BJ (cell line): Measurements from ENCODE around the gene TTC23. TPM values are rescaled to one million over a fixed set of nuclear protein-coding genes. Genes with fewer than 3 reads are reported as not detected.

Source experiments
- CTCF ChIA-PET: fragments of 350-600 bp; formaldehyde crosslinking; extraction: SDS; loops from one replicate; lab custom pipeline; 2021; ENCODE audit warnings: antibody characterized with exemption, inconsistent platforms; lab: Yijun Ruan, JAX
- POLR2A ChIA-PET: fragments of 300-600 bp; sonication (Branson Sonifier 250); formaldehyde crosslinking; extraction: SDS; loops from one replicate; lab custom pipeline; 2021; ENCODE audit warnings: antibody characterized with exemption; lab: Charles Lee
- DNase-seq: peaks from one replicate; pipeline ENCODE4 v3.0.0-alpha.2; 2011; ENCODE audit warnings: low read depth
- H3K27me3 ChIP-seq: 2 replicates; pipeline ENCODE4 v1.6.0; 2011; ENCODE audit warnings: low read length; ENCODE audit not compliant: control insufficient read depth, insufficient read depth
- H3K36me3 ChIP-seq: 2 replicates; pipeline ENCODE4 v1.5.1; 2011; ENCODE audit warnings: low read length; ENCODE audit not compliant: control insufficient read depth, insufficient read depth
- H3K4me3 ChIP-seq: 2 replicates; pipeline ENCODE4 v1.5.1; 2011; ENCODE audit warnings: low read depth, mild to moderate bottlenecking, control low read depth, low read length
- polyA plus RNA-seq: library from polyadenylated mRNA; depleted of rRNA; stranded (reverse); fragments of >200 nt; gene quantifications from 2 replicates; pipeline ENCODE4 v1.2.3, GENCODE V29; 2011
- TF ChIP-seq, protein P1 (sequence below): IDR thresholded peaks from 2 replicates; pipeline ENCODE4 v1.5.1; 2011; ENCODE audit warnings: low read depth, mild to moderate bottlenecking, control low read depth, inconsistent platforms, low read length, moderate library complexity; ENCODE audit not compliant: insufficient read depth

The TTC23 gene
- polyA plus RNA-seq, 1 experiment: 3.6 TPM

DNA sequence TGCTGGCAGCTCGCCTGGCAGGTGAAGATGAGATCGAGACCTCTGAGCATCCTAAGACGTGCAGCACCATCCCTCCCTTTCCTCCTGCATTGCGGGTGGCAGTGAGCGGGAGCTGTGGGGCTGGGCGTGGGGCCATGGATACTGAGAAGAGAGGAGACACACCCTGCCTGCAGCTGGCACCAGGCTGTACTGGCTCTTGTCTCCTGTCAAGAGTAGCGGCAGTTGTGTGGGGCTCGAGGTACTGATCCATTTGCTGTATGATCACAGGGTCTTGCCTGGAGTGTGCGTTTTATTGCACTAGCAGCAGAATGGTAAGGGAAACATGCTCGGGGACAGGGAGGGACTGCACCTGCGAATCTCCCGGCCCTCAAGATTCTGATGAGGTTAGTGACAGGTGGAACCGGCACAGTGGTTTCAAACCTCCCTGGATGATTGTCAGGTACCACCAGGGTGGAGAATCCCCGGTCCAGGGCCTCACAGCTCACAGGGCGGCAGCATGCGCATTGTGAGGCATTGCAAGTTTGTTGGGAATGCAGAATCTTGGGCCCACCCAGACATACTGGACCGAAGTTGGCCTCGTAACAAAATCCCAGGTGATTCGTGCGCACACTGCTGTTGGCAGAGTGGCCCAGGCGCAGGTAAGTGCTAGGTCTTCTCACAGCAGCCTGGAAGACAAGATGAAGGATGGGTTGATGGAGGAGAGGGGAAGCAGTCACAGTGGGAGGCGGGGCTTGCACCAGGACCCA lies 130.4 kb downstream of the TTC23 start:
- CTCF ChIA-PET: interaction anchor here (0.6 kb wide), 1 partner anchor 11 kb away, joined by 3 read pairs; no protein-coding TSS in a partner anchor
- POLR2A ChIA-PET: no interaction called here
- DNase-seq: no peak
- TF ChIP-seq, protein P1, sequence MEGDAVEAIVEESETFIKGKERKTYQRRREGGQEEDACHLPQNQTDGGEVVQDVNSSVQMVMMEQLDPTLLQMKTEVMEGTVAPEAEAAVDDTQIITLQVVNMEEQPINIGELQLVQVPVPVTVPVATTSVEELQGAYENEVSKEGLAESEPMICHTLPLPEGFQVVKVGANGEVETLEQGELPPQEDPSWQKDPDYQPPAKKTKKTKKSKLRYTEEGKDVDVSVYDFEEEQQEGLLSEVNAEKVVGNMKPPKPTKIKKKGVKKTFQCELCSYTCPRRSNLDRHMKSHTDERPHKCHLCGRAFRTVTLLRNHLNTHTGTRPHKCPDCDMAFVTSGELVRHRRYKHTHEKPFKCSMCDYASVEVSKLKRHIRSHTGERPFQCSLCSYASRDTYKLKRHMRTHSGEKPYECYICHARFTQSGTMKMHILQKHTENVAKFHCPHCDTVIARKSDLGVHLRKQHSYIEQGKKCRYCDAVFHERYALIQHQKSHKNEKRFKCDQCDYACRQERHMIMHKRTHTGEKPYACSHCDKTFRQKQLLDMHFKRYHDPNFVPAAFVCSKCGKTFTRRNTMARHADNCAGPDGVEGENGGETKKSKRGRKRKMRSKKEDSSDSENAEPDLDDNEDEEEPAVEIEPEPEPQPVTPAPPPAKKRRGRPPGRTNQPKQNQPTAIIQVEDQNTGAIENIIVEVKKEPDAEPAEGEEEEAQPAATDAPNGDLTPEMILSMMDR: no peak
- Histone ChIP-seq H3K36me3 (no peaks in the 10 kb centered on the region; the same call in 1 of the 2 replicates), H3K4me3 (no peak overlapping the region), H3K27me3 (no peaks in the 10 kb centered on the region)

DNA sequence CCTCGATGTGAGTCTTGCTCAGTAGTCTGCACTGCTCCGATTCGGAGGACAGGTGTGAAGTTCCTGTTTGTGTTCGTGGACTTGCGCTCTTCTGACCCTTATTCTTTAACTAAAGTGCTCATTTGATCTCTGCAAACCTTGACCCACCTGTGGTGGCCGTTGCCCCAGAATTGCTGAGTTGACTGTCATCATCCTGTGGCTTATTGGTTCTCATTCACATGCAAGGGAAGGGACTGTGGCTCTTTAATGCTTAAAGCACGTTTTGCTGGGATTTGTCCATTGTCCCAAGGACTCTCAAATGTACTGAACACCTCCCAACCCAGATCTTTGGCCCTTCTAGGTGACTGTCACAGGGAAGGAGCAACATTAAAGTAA lies 131.1 kb downstream of the TTC23 start:
- CTCF ChIA-PET: no interaction called here

DNA sequence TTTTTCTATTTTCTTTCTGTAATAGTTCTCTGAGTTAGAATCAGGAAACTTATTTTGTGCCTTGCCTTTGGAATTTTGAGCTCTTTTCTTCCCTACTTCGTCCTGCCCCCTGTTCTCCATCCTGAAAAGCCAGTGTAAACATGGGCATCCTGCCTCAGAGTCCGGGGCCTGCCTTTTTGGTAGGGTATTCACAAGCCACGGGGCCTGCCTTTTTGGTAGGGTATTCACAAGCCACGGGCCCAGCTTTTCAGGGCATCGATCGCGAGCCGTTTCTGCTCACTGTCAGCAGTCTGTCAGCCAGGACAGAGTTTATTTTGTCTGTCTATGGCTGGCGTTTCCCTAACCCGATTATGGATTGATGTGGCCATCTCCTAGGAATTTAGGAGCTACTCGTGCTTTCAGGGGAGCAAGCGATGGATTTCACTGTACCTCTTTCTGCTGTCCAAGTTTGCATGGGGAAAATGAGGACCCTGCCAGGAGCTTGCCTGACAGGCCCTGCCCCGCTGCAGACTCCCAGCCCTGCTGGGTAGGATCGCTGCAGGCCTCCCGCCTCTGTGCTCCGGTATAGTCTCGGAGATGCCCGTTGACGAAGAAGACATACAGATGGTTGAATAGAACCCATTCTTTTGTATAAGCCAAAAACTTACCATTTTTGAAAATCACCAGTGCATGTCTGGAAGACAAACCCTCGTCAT lies 131.7 kb downstream of the TTC23 start:
- H3K36me3 ChIP-seq: no peaks in the 10 kb centered on the region; the same call in 1 of the 2 replicates
- no peaks in the 10 kb centered on the region for H3K27me3 ChIP-seq
- POLR2A ChIA-PET: no interaction called here
- DNase-seq: no peak
- CTCF ChIA-PET: no interaction called here
- H3K4me3 ChIP-seq: no peak overlapping the region
- TF ChIP-seq, protein P1: no peak

More for the DNA sequence above, 131.1 kb downstream of the TTC23 start:
- TF ChIP-seq, protein P1: no peak
- DNase-seq: no peak
- H3K36me3 ChIP-seq: no peaks in the 10 kb centered on the region; the same call in 1 of the 2 replicates
- no peaks in the 10 kb centered on the region for H3K27me3 ChIP-seq
- no peak overlapping the region for H3K4me3 ChIP-seq
- POLR2A ChIA-PET: no interaction called here

DNA sequence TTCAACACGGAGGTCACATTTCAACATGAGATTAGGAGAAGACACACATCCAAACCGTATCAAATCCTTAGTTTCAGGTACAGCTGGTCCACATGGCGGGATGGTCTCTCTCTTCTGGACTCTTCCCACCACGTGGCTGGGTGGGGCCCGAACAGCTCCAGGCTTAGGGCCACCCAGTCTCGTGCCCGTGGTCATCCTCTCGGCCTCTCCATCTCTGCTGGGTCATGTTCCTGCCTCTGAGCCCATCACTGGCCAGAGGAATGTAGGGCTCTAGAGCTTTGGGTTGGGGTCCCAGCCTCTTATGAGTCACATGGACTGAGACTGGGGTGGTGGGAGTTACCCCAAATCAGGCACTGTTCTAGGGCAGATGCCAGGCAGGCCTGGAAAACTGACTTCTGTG lies 132.3 kb downstream of the TTC23 start:
- POLR2A ChIA-PET: no interaction called here
- H3K27me3 ChIP-seq: no peaks in the 10 kb centered on the region
- TF ChIP-seq, protein P1: no peak
- H3K4me3 ChIP-seq: no peak overlapping the region
- no peaks in the 10 kb centered on the region; the same call in 1 of the 2 replicates for H3K36me3 ChIP-seq
- CTCF ChIA-PET: no interaction called here
- DNase-seq: no peak
